ENCODE data around the gene TMX3.

- TF ChIP-seq EZH2 (IDR thresholded peaks at IDR 0.05) = no peak
- no peak for TF ChIP-seq POLR2AphosphoS5 (IDR thresholded peaks at IDR 0.05; ENCODE audit: borderline replicate concordance, low read depth, low read length)
- no peak for TF ChIP-seq FOXP2 (optimal IDR thresholded peaks at IDR 0.05; ENCODE audit: control extremely low read depth, extremely low read length, insufficient read depth)
Measured at GRCh38 chr18:68714366-68714711, 569 bp downstream of the TMX3 start.

All from SK-N-MC (cell line).